Measurements from ENCODE around the gene AGPAT2.

AGPAT2 gene

DNA sequence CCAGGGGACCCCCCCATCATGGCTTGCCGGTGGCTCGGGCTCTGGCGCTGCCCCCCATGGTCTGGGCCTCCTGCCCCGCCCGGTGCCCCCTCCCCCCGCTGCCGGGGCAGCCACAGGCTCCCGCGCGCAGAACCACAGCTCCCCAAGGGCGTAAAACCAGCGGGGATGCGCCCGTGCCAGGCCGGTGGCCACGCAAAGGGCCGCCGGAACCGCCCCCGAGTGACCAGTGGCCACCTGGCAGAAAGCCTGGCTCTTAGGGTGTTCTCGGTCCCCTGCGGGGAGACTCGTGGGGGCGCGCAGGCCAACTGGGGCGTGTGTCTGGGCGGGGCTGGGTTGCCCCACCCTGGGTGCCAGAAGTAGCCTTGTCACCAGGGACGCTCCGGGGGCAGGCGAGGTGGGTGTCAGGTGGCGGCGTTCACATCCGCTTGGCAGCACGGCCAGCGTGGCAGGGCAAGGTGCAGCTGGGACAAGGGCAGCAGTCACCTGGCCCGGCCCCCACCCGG lies 515 bp upstream of the AGPAT2 start:
- no peak overlapping the region for H3K4me3 ChIP-seq (ENCODE audit: low read depth, low read length)
- peaks cover 8% of the 10 kb centered on the region for H3K79me1 ChIP-seq (ENCODE audit: low read length)
- no peak overlapping the region for H3K23ac ChIP-seq (ENCODE audit: low read length)
- H2BK120ac ChIP-seq (ENCODE audit: insufficient read depth, low read length, poor library complexity), result no peak overlapping the region
- no peak overlapping the region for H2AK5ac ChIP-seq (ENCODE audit: low read length)
- no peak overlapping the region for H4K12ac ChIP-seq (ENCODE audit: low read depth, low read length)
- H3K9ac ChIP-seq (ENCODE audit: low read length), result no peak overlapping the region
- no peak overlapping the region for H3K27ac ChIP-seq (ENCODE audit: low read depth, low read length)
- H3K4me1 ChIP-seq (ENCODE audit: control insufficient read depth in 1 of 2, insufficient read depth in 2 of 2, low read length in 2 of 2), result peaks cover 0 to 5% of the 10 kb centered on the region in 2 experiments
- no peak overlapping the region for H3K4me2 ChIP-seq (ENCODE audit: low read length)
- peaks cover 3% of the 10 kb centered on the region for H3K79me2 ChIP-seq (ENCODE audit: control insufficient read depth, insufficient read depth, low read length, poor library complexity)
- H2BK5ac ChIP-seq (ENCODE audit: low read depth, low read length, poor library complexity), result no peak overlapping the region
- no peak for DNase-seq
- no peak overlapping the region for H2AFZ ChIP-seq (ENCODE audit: insufficient read depth, low read length, poor library complexity)
- H3K27me3 ChIP-seq (ENCODE audit: insufficient read depth, low read length), result peaks cover 5% of the 10 kb centered on the region
- no peak overlapping the region for H4K91ac ChIP-seq (ENCODE audit: low read depth, low read length)
- WGBS (ENCODE audit: extremely low coverage, insufficient coverage, insufficient read length), result no CpG with 5 or more reads among the region's 37 CpGs
- H3K9me3 ChIP-seq (ENCODE audit: insufficient read depth, low read depth, low read length), result peaks cover 2% of the 10 kb centered on the region
- no peak overlapping the region for H3K18ac ChIP-seq (ENCODE audit: low read length)
- H2BK12ac ChIP-seq (ENCODE audit: low read length), result no peak overlapping the region
- H3K14ac ChIP-seq (ENCODE audit: low read length), result no peak overlapping the region
- no peak overlapping the region for H4K8ac ChIP-seq (ENCODE audit: low read depth, low read length)
- no peak overlapping the region for H3K4ac ChIP-seq (ENCODE audit: low read depth, low read length)
- H3K36me3 ChIP-seq (ENCODE audit: control insufficient read depth in 1 of 2, insufficient read depth in 2 of 2, low read length in 2 of 2), result no peaks in the 10 kb centered on the region

DNA sequence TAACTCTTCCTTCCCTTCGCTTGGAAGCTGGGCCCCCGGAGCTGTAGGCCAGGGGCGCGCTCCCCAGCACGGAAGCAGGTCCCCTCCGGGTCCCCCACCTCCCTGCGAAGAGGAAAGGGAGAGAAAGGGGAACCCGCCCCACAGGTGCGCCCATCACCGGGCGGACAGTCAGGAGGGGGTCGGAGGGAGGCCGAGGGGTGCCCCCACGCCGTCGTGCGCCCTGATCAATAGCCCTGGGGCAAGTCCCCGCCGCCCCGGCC lies 793 bp downstream of the AGPAT2 start:
- H3K79me1 ChIP-seq (ENCODE audit: low read length), result peaks cover 8% of the 10 kb centered on the region
- H3K79me2 ChIP-seq (ENCODE audit: control insufficient read depth, insufficient read depth, low read length, poor library complexity), result peaks cover 3% of the 10 kb centered on the region
- no peak overlapping the region for H3K4ac ChIP-seq (ENCODE audit: low read depth, low read length)
- H3K36me3 ChIP-seq (ENCODE audit: control insufficient read depth in 1 of 2, insufficient read depth in 2 of 2, low read length in 2 of 2), result no peaks in the 10 kb centered on the region
- peaks cover 1% of the 10 kb centered on the region for H3K9me3 ChIP-seq (ENCODE audit: insufficient read depth, low read depth, low read length)
- no peak overlapping the region for H3K27ac ChIP-seq (ENCODE audit: low read depth, low read length)
- H3K18ac ChIP-seq (ENCODE audit: low read length), result peak overlapping the region; percentile 34
- H3K14ac ChIP-seq (ENCODE audit: low read length), result peak overlapping the region; percentile 78
- H2AFZ ChIP-seq (ENCODE audit: insufficient read depth, low read length, poor library complexity), result peak overlapping the region; percentile 77
- H4K91ac ChIP-seq (ENCODE audit: low read depth, low read length), result peak overlapping the region; percentile 60
- peak overlapping the region; percentile 32 for H4K12ac ChIP-seq (ENCODE audit: low read depth, low read length)
- H2AK5ac ChIP-seq (ENCODE audit: low read length), result no peak overlapping the region
- no peak overlapping the region for H2BK12ac ChIP-seq (ENCODE audit: low read length)
- no peak overlapping the region for H2BK5ac ChIP-seq (ENCODE audit: low read depth, low read length, poor library complexity)
- peak overlapping the region; percentile 79 for H4K8ac ChIP-seq (ENCODE audit: low read depth, low read length)
- H3K4me1 ChIP-seq (ENCODE audit: control insufficient read depth in 1 of 2, insufficient read depth in 2 of 2, low read length in 2 of 2), result peaks cover 0 to 5% of the 10 kb centered on the region in 2 experiments
- no peak overlapping the region for H3K9ac ChIP-seq (ENCODE audit: low read length)
- H3K4me3 ChIP-seq (ENCODE audit: low read depth, low read length), result peak overlapping the region; percentile 78
- no peak for DNase-seq
- H3K27me3 ChIP-seq (ENCODE audit: insufficient read depth, low read length), result peaks cover 5% of the 10 kb centered on the region
- no peak overlapping the region for H3K23ac ChIP-seq (ENCODE audit: low read length)
- WGBS (ENCODE audit: extremely low coverage, insufficient coverage, insufficient read length), result no CpG with 5 or more reads among the region's 20 CpGs
- H3K4me2 ChIP-seq (ENCODE audit: low read length), result peak overlapping the region; percentile 86
- no peak overlapping the region for H2BK120ac ChIP-seq (ENCODE audit: insufficient read depth, low read length, poor library complexity)

DNA sequence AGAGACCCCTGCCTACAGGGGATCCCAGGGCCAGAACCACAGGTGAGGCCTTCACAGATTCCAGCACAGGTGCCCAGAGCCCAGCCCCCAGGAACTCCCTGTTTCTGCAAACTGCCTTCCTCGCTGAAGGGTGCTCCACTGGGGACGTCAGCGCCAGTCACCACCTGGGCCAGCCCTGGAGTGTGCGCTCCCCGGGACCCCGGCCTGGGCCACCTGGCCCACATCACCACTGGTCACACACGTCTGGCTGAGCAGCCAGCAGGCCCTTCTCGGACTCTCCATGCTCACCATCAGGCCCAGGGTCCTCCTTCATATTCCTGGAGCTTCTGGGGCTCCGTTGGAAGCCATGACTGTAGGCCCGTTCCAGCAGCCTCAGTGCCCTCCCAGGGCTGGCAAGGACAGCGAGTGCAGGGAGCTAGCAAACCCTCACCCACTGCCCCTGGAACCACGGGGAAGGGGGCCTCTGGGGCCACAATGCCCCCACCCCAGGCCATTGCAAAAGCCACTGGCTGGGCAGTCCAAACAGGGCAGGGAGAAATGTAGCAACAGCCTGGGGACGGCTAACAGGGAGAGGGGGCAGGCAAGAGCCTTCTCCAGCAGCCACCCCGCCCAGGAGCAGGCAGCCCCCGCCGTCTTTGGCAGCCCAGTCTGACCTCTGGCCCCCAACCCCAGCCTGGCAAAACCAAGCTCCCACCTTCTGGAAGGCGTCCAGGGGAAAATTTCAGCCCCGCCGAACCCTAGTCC lies 1.3 kb downstream of the AGPAT2 start:
- H3K23ac ChIP-seq (ENCODE audit: low read length), result no peak overlapping the region
- no peaks in the 10 kb centered on the region for H3K9me3 ChIP-seq (ENCODE audit: insufficient read depth, low read depth, low read length)
- H2BK12ac ChIP-seq (ENCODE audit: low read length), result no peak overlapping the region
- H3K27me3 ChIP-seq (ENCODE audit: insufficient read depth, low read length), result peaks cover 5% of the 10 kb centered on the region
- H3K4me1 ChIP-seq (ENCODE audit: control insufficient read depth in 1 of 2, insufficient read depth in 2 of 2, low read length in 2 of 2), result peaks cover 0 to 5% of the 10 kb centered on the region in 2 experiments
- H2BK5ac ChIP-seq (ENCODE audit: low read depth, low read length, poor library complexity), result no peak overlapping the region
- H2AFZ ChIP-seq (ENCODE audit: insufficient read depth, low read length, poor library complexity), result no peak overlapping the region
- no peak overlapping the region for H4K12ac ChIP-seq (ENCODE audit: low read depth, low read length)
- no CpG with 5 or more reads among the region's 19 CpGs for WGBS (ENCODE audit: extremely low coverage, insufficient coverage, insufficient read length)
- H3K18ac ChIP-seq (ENCODE audit: low read length), result no peak overlapping the region
- no peak overlapping the region for H2BK120ac ChIP-seq (ENCODE audit: insufficient read depth, low read length, poor library complexity)
- H3K27ac ChIP-seq (ENCODE audit: low read depth, low read length), result no peak overlapping the region
- peaks cover 8% of the 10 kb centered on the region for H3K79me1 ChIP-seq (ENCODE audit: low read length)
- H2AK5ac ChIP-seq (ENCODE audit: low read length), result no peak overlapping the region
- H3K36me3 ChIP-seq (ENCODE audit: control insufficient read depth in 1 of 2, insufficient read depth in 2 of 2, low read length in 2 of 2), result no peaks in the 10 kb centered on the region
- H3K4me2 ChIP-seq (ENCODE audit: low read length), result peak overlapping the region; percentile 86
- H4K91ac ChIP-seq (ENCODE audit: low read depth, low read length), result peak overlapping the region; percentile 60
- peak overlapping the region; percentile 79 for H4K8ac ChIP-seq (ENCODE audit: low read depth, low read length)
- no peak overlapping the region for H3K4ac ChIP-seq (ENCODE audit: low read depth, low read length)
- peak overlapping the region; percentile 78 for H3K4me3 ChIP-seq (ENCODE audit: low read depth, low read length)
- H3K79me2 ChIP-seq (ENCODE audit: control insufficient read depth, insufficient read depth, low read length, poor library complexity), result peaks cover 3% of the 10 kb centered on the region
- no peak overlapping the region for H3K9ac ChIP-seq (ENCODE audit: low read length)
- no peak overlapping the region for H3K14ac ChIP-seq (ENCODE audit: low read length)
- DNase-seq, result no peak

DNA sequence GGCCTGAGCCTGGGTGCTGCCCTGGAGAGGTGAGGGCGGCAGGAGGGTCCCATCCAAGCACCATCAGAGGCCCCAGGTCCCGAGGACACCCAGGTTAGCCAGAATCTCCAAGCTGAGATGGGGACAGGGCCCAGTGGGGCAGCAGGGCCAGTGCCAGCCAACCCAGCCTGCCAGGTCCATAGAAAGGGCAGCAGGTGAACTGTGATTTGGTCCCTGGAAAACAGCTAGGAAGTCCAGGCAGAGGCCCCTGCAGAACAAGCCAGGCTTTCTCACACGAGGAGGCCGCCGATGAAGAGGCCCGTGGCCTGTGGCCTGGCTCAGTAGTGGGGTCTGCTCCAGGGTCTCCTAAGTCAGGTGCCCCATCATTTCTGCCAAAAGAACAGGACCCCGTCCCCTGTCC lies 2.0 kb downstream of the AGPAT2 start:
- Histone ChIP-seq H3K9ac (ENCODE audit: low read length) (no peak overlapping the region), H2AFZ (ENCODE audit: insufficient read depth, low read length, poor library complexity) (no peak overlapping the region), H2AK5ac (ENCODE audit: low read length) (no peak overlapping the region)

More for the DNA sequence above, 2.0 kb downstream of the AGPAT2 start:
- Histone ChIP-seq H3K18ac (ENCODE audit: low read length) (no peak overlapping the region), H3K79me2 (ENCODE audit: control insufficient read depth, insufficient read depth, low read length, poor library complexity) (peaks cover 3% of the 10 kb centered on the region), H4K91ac (ENCODE audit: low read depth, low read length) (no peak overlapping the region), H2BK120ac (ENCODE audit: insufficient read depth, low read length, poor library complexity) (no peak overlapping the region), H3K27me3 (ENCODE audit: insufficient read depth, low read length) (peaks cover 5% of the 10 kb centered on the region), H2BK12ac (ENCODE audit: low read length) (no peak overlapping the region), H3K4me3 (ENCODE audit: low read depth, low read length) (no peak overlapping the region), H3K23ac (ENCODE audit: low read length) (no peak overlapping the region), H2BK5ac (ENCODE audit: low read depth, low read length, poor library complexity) (no peak overlapping the region), H3K9me3 (ENCODE audit: insufficient read depth, low read depth, low read length) (no peaks in the 10 kb centered on the region), H3K4ac (ENCODE audit: low read depth, low read length) (no peak overlapping the region), H3K4me2 (ENCODE audit: low read length) (no peak overlapping the region), H3K27ac (ENCODE audit: low read depth, low read length) (no peak overlapping the region), H3K14ac (ENCODE audit: low read length) (no peak overlapping the region), H4K12ac (ENCODE audit: low read depth, low read length) (no peak overlapping the region), H3K79me1 (ENCODE audit: low read length) (peaks cover 8% of the 10 kb centered on the region), H3K4me1 (ENCODE audit: control insufficient read depth in 1 of 2, insufficient read depth in 2 of 2, low read length in 2 of 2) (peaks cover 0 to 5% of the 10 kb centered on the region in 2 experiments), H3K36me3 (ENCODE audit: control insufficient read depth in 1 of 2, insufficient read depth in 2 of 2, low read length in 2 of 2) (no peaks in the 10 kb centered on the region), H4K8ac (ENCODE audit: low read depth, low read length) (no peak overlapping the region)
- DNase-seq, result no peak
- no CpG with 5 or more reads among the region's 7 CpGs for WGBS (ENCODE audit: extremely low coverage, insufficient coverage, insufficient read length)
